GM12875 (cell line): ENCODE results near the gene HS3ST3A1.
"Not testable (repeated sequence)": the region's sequence is repeated elsewhere in the genome, so short reads cannot be mapped to it uniquely, and the experiment has no call there.

Experiments
- H3K4me3 ChIP-seq: one replicate; pipeline ENCODE4 v1.5.1; 2011; ENCODE audit warnings: low read depth, low read length, control low read depth
- CTCF ChIP-seq: IDR thresholded peaks from 2 replicates; pipeline ENCODE4 v1.5.1; 2011; ENCODE audit warnings: low read depth, mild to moderate bottlenecking, control low read depth, inconsistent platforms, low read length, moderate library complexity, borderline replicate concordance; ENCODE audit not compliant: insufficient read depth

HS3ST3A1 gene

GRCh38 chr17:13510062-13510461 lies 91.7 kb downstream of the HS3ST3A1 start:
- TF ChIP-seq CTCF, result no peak
- H3K4me3 ChIP-seq, result no peak overlapping the region

- TF ChIP-seq CTCF, result no peak
- no peak overlapping the region for H3K4me3 ChIP-seq
Measured at GRCh38 chr17:13509527-13509926, 92.2 kb downstream of the HS3ST3A1 start.

DNA sequence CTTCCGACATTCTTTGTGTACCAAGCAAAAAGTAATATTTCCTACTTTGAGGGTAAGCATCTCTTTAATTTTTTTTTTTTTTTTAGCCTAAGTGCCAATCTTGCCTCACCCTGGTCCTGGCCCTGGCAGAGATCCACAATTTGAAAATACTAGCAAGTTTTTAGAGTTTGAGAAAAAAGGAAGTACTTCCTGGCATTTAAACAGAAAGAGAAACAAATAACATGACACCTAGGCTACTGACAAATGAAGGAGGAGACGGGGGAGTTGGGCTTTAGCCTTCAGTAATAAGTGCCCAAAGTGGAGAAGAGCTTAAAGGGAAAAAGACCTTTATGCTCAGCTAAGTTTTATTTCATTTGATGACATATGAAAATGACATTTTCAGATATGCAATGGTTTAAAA lies 92.8 kb downstream of the HS3ST3A1 start:
- no peak for TF ChIP-seq CTCF

GRCh38 chr17:13503526-13503925 lies 98.2 kb downstream of the HS3ST3A1 start:
- no peak for TF ChIP-seq CTCF
- no peak overlapping the region for H3K4me3 ChIP-seq

More for the DNA sequence above, 92.8 kb downstream of the HS3ST3A1 start:
- no peak overlapping the region for H3K4me3 ChIP-seq

DNA sequence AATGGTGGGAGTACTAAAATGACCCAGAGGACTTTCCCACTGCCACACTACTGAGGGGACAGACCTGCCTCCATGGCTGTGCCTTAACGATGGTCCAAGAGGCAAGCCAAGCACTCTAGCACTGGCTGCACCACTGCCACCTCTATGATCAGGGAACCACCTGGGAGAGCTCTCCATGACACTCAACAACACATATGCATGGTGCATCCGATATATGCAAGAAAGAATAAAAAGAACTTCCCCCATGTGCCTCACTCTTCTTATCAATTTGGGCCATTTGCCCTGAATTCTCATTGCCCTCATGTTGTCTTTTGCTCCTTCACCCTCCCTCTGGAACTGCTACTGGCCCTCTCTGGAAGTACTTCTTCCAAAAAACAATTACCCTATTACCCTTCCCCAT lies 99.5 kb downstream of the HS3ST3A1 start:
- no peak for TF ChIP-seq CTCF
- no peak overlapping the region for H3K4me3 ChIP-seq

- no peak overlapping the region for H3K4me3 ChIP-seq
- TF ChIP-seq CTCF, result no peak
Measured at GRCh38 chr17:13500947-13501346, 100.8 kb downstream of the HS3ST3A1 start.

DNA sequence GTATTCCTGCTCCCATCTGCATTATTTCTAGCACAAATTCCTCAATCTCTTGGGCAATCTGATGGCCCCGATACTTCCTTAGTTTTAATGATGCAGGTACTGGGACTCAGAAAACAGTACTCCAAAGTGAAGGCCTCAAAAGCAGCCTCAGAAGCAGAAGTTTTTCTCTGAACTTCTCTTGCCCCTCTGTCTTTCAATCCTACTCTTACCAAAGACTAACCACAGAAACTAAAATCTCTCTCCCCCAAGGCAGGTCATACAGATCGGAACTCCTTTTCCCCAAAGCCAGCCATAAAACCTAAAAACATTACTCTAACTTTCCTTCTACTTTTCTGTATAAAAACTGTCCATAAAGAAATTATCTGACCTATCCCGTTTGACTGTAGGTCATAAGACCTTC lies 103.5 kb downstream of the HS3ST3A1 start:
- H3K4me3 ChIP-seq, result no peak overlapping the region
- TF ChIP-seq CTCF, result no peak

DNA sequence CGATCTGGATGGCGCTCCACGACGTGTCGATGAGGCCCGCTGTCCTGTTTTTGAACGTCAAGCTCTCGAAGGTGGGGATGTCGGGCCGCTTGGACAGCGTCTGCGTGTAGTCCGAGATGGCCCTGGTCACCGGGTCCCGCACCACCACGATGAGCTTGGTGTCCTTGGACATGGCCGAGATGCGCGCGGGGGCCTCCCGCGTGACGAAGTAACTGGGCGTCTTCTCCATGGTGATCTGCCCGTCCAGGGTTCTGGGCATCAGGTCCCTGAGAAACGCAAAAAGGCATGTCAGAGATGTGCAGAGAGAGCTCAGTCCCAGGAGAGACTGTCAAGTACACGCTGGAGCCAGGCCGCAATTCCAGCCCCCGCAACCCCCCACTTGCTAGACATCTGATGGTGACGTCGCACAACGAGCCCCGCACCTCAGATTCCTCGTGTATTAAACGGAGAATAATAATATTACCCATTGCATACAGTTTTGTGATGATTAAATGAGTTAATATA lies 105.1 kb downstream of the HS3ST3A1 start:
- not testable (repeated sequence) for H3K4me3 ChIP-seq
